Middle frontal gyrus (tissue), 1 donor: Measurements from ENCODE around the gene C20orf144.

Experiments used
- DNase-seq: peaks from one replicate; pipeline ENCODE4 v3.0.0-alpha.2; 2015; ENCODE audit warnings: low spot score; ENCODE audit errors: extremely low spot score

C20orf144 gene

DNA sequence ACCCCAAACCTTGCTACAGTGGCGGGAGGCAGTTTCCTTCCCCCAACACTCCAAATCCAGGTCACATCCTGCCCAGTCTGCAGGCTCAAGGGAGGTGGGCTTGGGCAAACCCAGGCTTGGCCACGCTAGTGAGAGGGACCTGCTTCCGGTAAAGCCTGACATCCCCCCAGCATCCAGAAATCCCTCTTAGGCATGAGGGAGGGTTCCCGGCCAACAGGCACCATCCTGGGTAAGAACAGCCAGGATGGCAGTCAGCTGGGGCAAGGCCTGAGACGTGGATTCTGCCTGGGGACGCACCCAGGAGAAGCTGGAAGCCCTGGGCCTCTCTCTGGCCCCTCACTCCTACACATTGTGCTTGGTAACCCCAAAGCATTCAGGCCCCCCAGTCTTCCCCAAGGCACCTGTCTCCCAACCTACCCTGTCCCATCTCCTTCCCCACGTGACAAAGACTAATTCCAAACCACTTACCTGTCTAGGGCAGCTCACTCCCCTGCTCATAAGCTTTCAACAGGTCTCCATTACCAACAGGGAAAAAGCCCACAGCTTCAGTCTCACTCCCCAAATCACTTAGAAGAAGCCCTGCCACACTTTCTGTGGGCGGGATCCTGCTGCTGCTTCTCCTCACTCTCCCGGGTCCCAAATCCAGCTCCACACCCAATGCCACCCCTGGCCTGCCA is 2.1 kb downstream of the C20orf144 start:
- no peak for DNase-seq

GRCh38 chr20:33664762-33665144 is 2.6 kb downstream of the C20orf144 start:
- no peak for DNase-seq

GRCh38 chr20:33666293-33667244 is 4.4 kb downstream of the C20orf144 start, which contains the start of gene ACTL10:
TSS of gene ACTL10 (plus strand) at chr20:33666943. CDS start at chr20:33667498, 555 bp downstream.
- DNase-seq = peak; percentile 89

- DNase-seq = no peak
Observed at GRCh38 chr20:33667245-33667675, 5.1 kb downstream of the C20orf144 start.

DNA sequence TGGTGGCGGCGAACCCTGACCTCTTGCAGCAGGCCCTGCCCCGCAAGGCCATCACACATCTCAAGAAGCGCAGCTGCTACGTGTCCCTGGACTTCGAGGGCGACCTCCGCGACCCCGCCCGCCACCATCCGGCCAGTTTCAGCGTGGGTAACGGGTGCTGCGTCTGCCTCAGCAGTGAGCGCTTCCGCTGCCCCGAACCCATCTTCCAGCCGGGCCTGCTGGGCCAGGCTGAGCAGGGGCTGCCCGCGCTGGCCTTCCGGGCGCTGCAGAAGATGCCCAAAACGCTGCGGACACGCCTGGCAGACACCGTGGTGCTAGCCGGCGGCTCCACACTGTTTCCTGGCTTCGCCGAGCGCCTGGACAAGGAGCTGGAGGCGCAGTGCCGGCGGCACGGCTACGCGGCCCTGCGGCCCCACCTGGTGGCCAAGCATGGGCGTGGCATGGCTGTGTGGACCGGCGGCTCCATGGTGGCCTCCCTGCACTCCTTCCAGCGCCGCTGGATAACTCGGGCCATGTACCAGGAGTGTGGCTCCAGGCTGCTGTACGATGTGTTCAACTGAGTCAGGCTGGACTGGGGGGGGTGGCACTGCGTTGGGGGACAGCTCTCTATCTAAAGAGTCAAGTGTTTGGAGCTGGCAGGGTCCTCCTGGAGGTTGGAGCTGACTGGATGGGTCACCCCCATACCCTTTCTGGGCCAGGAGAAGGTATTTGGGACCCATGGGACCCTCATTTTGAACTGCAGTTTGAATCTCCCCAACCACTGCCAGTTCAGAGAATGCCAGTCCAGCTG is 5.7 kb downstream of the C20orf144 start:
- DNase-seq = peak; percentile 51

DNA sequence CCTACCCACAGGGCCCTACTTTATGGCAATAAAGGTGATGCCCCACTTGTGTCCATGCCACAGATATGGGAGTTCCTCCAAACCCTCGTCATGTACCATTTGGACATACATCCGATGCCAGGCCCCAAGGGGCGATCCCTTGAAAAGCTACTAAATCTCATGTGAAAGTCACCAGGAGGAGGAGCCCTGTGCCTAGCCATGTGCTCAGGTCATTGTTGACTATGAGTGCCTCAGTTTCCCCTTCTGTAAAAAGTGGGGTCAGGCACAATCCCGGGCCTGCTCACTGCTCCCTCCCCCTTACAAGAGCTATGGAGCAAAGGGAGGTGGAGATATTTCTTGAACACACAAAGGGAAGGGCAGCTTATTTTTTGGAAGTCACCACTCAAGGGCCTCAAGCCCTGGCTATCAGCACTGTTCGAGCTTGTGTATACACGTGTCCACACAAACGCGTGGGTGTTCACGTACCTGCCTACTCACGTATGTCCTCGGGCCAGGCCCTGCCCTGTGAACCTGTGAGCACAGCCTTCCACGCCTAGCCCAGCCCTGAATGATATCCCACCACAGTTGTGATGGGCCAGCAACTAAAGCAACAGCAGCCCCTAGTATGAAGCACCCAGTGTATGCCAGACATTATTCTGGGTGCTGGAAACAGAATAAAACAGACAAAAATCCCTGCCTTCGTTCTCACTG is 6.5 kb downstream of the C20orf144 start:
- no peak for DNase-seq

GRCh38 chr20:33669224-33669623 is 7.1 kb downstream of the C20orf144 start:
- no peak for DNase-seq

DNA sequence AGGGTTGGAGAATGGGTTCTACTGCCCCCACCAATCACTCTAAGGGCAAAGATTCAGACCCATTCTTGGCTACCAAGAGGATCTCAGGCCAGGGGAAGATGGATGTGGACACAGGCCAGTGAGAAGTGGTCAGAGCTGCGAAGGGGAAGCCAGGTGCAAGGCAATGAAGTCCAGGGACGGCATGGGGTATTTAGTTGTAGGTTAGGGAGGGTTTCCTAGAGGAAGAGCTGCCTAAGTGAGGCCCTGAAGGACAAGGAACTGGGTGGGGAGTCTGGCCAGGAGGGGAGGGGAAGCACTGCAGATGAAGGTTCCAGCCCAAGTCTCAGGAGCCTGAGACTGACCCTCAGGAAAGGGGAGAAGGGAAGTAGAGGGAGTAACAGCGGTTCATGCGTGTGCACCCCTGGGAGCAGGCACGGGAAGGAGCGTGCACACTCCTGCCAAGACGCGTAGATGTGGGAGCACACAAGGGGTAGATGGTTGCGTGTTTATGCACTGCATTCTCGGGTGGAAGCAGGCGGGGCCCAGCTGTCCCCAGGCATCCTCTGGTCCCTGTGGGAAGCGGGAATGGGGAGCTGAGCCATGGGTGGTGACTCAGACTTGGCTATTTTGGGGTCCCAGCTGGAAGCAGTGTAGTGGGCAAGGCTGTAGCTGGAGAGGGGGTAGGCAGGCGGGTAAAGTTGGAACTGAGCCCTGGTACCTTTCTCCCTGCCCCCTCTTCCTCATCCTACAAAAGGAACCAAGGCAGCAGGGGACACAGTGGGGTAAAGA is 7.9 kb downstream of the C20orf144 start:
- peak; percentile 73 for DNase-seq

DNA sequence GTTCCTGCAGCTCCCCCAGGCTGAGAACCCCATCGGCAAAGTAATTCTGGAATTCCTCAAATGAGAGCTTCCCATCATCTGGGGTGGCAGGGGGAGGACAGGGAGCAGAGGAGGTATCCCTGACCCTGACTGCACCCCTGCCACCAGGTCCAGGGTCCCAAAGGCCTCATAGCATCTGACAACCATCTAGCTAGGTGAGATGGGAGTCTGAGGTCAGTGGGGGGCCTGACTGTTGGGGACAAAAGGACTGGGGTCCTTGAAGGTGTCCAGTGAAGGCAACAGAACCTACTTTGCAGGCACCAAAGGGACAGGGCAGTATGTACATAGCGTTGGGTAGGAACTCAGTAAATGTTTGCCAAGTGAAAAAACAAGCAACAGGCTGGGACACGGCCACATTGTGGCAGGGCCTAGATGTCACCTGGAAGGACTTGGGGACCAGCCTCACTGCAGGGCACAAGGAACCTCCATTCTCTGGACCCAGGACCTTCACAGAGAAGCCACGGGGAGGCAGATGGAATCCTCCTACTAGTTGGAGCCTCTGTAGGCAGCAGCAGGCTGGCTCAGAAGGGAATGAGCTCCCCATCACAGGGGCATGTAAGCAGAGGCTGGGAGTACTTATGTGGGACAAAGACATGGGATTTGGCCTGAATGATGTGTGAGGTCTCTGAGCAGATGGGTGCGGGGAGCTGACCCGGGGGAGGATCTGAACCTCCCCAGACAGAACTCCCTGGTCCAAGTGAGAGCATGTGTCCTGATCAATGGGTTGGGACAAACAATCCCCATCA is 8.8 kb downstream of the C20orf144 start:
- no peak for DNase-seq

DNA sequence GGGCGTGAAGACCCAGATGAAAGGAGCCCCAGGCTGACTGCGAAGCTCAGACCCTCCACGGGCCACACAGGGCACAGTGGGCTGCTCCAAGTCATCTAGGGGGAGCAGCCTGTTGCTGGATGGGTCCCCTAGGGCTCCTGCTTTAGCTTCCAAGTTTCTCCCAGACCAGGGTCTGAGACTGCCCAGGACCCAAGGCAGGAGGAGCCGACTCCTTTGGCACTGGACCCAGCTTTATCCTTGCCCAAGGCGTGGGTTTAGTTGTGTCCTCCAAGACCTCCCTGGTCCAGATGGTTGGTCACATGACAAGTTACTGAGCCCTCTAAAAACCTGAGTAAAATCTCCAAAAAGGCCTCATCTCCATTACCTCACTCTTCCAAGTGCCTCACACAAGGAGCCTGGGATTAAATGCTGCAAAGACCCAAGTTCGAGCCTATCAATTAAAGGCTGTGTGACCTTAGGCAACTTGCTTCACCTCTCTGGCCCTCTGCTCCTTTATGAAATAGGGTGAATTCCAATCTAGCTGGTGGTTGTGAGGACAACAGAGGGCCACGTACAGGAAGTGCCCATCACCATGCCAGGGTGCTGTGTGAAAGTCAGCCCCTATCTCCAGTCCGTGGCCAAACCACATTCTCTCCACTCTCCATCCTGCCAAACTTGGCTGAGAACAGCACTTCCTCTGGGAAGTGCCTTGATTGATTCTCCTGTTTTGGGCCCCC is 9.6 kb downstream of the C20orf144 start:
- DNase-seq = no peak

GRCh38 chr20:33672426-33673113 is 10.4 kb downstream of the C20orf144 start:
- DNase-seq = no peak

DNA sequence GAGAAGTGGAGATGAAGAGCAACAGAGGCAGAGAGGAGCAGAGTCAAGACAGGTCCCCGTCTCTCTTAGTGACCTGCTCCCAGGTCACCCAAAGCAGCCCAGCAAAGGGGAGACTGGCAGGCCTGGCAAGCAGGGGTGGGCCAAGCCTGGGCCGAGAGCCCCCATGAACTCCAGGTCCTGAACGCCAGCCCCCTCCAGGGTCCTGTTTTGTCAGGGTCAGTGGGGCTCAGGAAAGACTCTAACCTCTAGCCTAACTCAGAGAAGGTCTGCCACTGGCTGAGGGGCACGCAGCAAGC is 10.9 kb downstream of the C20orf144 start:
- no peak for DNase-seq

- DNase-seq = no peak
Observed at GRCh38 chr20:33673410-33674293, 11.5 kb downstream of the C20orf144 start.

GRCh38 chr20:33674294-33675135 is 12.4 kb downstream of the C20orf144 start, which contains the start of gene NECAB3:
TSS of gene NECAB3 (minus strand) at chr20:33674428. CDS start at chr20:33674352, 76 bp downstream.
- peak; percentile 67 for DNase-seq

- DNase-seq = no peak
Observed at GRCh38 chr20:33675136-33675959, 13.2 kb downstream of the C20orf144 start.
